Kidney (tissue), 14 donors: Measurements from ENCODE around the gene ZNF786. TPM values are rescaled to one million over a fixed set of nuclear protein-coding genes. Genes with fewer than 3 reads are reported as not detected.
A peak's percentile ranks its signal among the peaks of the same experiment; 100 is the strongest.

Experiments
- DNase-seq, 5 donors: peaks; one replicate each; pipeline ENCODE4 v3.0.0-alpha.2; 2013 to 2020
- FAIRE-seq: peaks from 2 replicates; lab custom pipeline; 2012; peaks lifted over from hg19 to GRCh38; lab: Jason Lieb, UNC
- H3K27ac ChIP-seq, 2 donors: one replicate each; pipeline ENCODE4 v1.7.0; 2013; ENCODE audit warnings: low read depth in 2 of 2, low read length in 2 of 2, inconsistent platforms in 1 of 2
- H3K27me3 ChIP-seq: one replicate; pipeline ENCODE4 v1.7.1; 2013; ENCODE audit warnings: low read length, inconsistent platforms; ENCODE audit not compliant: control insufficient read depth, insufficient read depth
- H3K36me3 ChIP-seq, 3 donors: one replicate each; pipeline versions ENCODE4 v1.7.0 to v1.7.1; 2013; ENCODE audit warnings: low read length in 3 of 3, control low read depth in 1 of 3, inconsistent platforms in 1 of 3; ENCODE audit not compliant: insufficient read depth in 3 of 3, control insufficient read depth in 2 of 3
- H3K4me1 ChIP-seq, 3 donors: one replicate each; pipeline versions ENCODE4 v1.7.0 to v1.7.1; 2013; ENCODE audit warnings: low read length in 3 of 3, inconsistent platforms in 1 of 3, low read depth in 1 of 3; ENCODE audit not compliant: control insufficient read depth in 2 of 3, insufficient read depth in 2 of 3
- H3K4me3 ChIP-seq, 3 donors: one replicate each; pipeline versions ENCODE4 v1.7.0 to v1.8.1; 2013; ENCODE audit warnings: low read length in 3 of 3, control low read depth in 1 of 3, inconsistent platforms in 1 of 3
- H3K9ac ChIP-seq, 3 donors: one replicate each; pipeline versions ENCODE4 v1.7.0 to v1.7.1; 2013; ENCODE audit warnings: low read length in 3 of 3, control low read depth in 1 of 3, inconsistent platforms in 1 of 3
- H3K9me3 ChIP-seq, 3 donors: one replicate each; pipeline versions ENCODE4 v1.7.0 to v1.7.1; 2013; ENCODE audit warnings: low read length in 3 of 3, control low read depth in 1 of 3, inconsistent platforms in 1 of 3; ENCODE audit not compliant: control insufficient read depth in 2 of 3, insufficient read depth in 1 of 3
- intact Hi-C: fragments of 100-400 bp; cut with DNase I; formaldehyde crosslinking; loops from one replicate; pipeline ENCODE4 v1.11.1; 2022
- polyA plus RNA-seq: library from polyadenylated mRNA; stranded (reverse); fragments of 350-450 nt; fragmentation: Illumina TruSeq; extraction: RNeasy Lipid Tissue Mini Kit (QIAGEN cat#74804); gene quantifications from one replicate; pipeline ENCODE4 v1.2.3, GENCODE V29; 2014; ENCODE audit warnings: low read depth, low replicate concordance; ENCODE audit not compliant: insufficient read depth
- total RNA-seq: library from RNA; stranded (reverse); fragmentation: NEBNext Ultra II Directional; extraction: Animal tissue kit (Norgen Biotek cat#: 25700); gene quantifications from one replicate; pipeline ENCODE4 v1.2.1, GENCODE V29; 2021
- TF ChIP-seq, protein P1 (sequence below): IDR thresholded peaks from 3 replicates; pipeline ENCODE4 v1.5.1; 2012; ENCODE audit warnings: mild to moderate bottlenecking, moderate library complexity, borderline replicate concordance; ENCODE audit not compliant: insufficient read depth; ENCODE audit errors: extremely low read depth
- donor health status: control.
- donor health status: control.
- donor health status: control.
- donor health status: control.
- donor health status: control.
- donor health status: DM: yes; HTN: yes; CAD: no.
- donor health status: Normal renal cell carcinoma (clear cell type).

Gene ZNF786
- total and polyA plus RNA-seq, 2 donors from 2014 or later, result 2.6 to 8.0 TPM

GRCh38 chr7:149072438-149072775, 18.1 kb downstream of the ZNF786 start:
- FAIRE-seq (no peak), DNase-seq (no peak)
- Histone ChIP-seq H3K9me3 (no peaks in the 10 kb centered on the region), H3K36me3 (peaks cover 0 to 28% (median 12%) of the 10 kb centered on the region in 3 donors), H3K4me1 (no peaks in the 10 kb centered on the region), H3K4me3 (no peak overlapping the region), H3K27me3 (no peaks in the 10 kb centered on the region), H3K9ac (no peak overlapping the region), H3K27ac (no peak overlapping the region)
- intact Hi-C loops, result no loop called here
- TF ChIP-seq, protein P1, sequence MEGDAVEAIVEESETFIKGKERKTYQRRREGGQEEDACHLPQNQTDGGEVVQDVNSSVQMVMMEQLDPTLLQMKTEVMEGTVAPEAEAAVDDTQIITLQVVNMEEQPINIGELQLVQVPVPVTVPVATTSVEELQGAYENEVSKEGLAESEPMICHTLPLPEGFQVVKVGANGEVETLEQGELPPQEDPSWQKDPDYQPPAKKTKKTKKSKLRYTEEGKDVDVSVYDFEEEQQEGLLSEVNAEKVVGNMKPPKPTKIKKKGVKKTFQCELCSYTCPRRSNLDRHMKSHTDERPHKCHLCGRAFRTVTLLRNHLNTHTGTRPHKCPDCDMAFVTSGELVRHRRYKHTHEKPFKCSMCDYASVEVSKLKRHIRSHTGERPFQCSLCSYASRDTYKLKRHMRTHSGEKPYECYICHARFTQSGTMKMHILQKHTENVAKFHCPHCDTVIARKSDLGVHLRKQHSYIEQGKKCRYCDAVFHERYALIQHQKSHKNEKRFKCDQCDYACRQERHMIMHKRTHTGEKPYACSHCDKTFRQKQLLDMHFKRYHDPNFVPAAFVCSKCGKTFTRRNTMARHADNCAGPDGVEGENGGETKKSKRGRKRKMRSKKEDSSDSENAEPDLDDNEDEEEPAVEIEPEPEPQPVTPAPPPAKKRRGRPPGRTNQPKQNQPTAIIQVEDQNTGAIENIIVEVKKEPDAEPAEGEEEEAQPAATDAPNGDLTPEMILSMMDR, result no peak

GRCh38 chr7:149071641-149072437, 18.7 kb downstream of the ZNF786 start:
- Histone ChIP-seq H3K9me3 (no peaks in the 10 kb centered on the region), H3K4me3 (no peak overlapping the region), H3K4me1 (no peaks in the 10 kb centered on the region), H3K9ac (no peak overlapping the region), H3K27me3 (no peaks in the 10 kb centered on the region), H3K36me3 (peaks cover 0 to 28% (median 12%) of the 10 kb centered on the region in 3 donors), H3K27ac (no peak overlapping the region)
- TF ChIP-seq, protein P1, result no peak
- DNase-seq, result peak in 4 of 5 donors; percentile 16 to 82 (median 29)
- intact Hi-C loops, result no loop called here
- FAIRE-seq, result no peak

- H3K9me3 ChIP-seq, result no peaks in the 10 kb centered on the region
- H3K4me3 ChIP-seq, result no peak overlapping the region
- no peak for DNase-seq
- no peak overlapping the region for H3K27ac ChIP-seq
- H3K4me1 ChIP-seq, result no peaks in the 10 kb centered on the region
- no peak for FAIRE-seq
- no peak overlapping the region for H3K9ac ChIP-seq
- TF ChIP-seq, protein P1, result no peak
- intact Hi-C loops, result no loop called here
- no peaks in the 10 kb centered on the region for H3K27me3 ChIP-seq
- peaks cover 0 to 28% (median 12%) of the 10 kb centered on the region in 3 donors for H3K36me3 ChIP-seq
These were observed 19.3 kb downstream of the ZNF786 start for GRCh38 chr7:149071182-149071635.
